ENCODE results near the gene GALE.
"Not testable (repeated sequence)": the region's sequence is repeated elsewhere in the genome, so short reads cannot be mapped to it uniquely, and the experiment has no call there.

Gene GALE

GRCh38 chr1:23800400-23801337 is at the start of gene GALE:
TSS of gene GALE (minus strand) at chr1:23800754. CDS start at chr1:23799007, 1,747 bp downstream.
- DNase-seq (ENCODE audit: low read depth in 3 of 3) = peak; percentile 95 to 99 (median 98)

- DNase-seq (ENCODE audit: low read depth in 3 of 3) = no peak
Measured at GRCh38 chr1:23848673-23849616, 48.4 kb upstream of the GALE start.

GRCh38 chr1:23847482-23848095 is 47.0 kb upstream of the GALE start:
- not testable (repeated sequence) for DNase-seq (ENCODE audit: low read depth in 3 of 3)

GRCh38 chr1:23845163-23845562 is 44.6 kb upstream of the GALE start:
- DNase-seq (ENCODE audit: low read depth in 3 of 3) = no peak

GRCh38 chr1:23843644-23844043 is 43.1 kb upstream of the GALE start:
- no peak for DNase-seq (ENCODE audit: low read depth in 3 of 3)

- DNase-seq (ENCODE audit: low read depth in 3 of 3) = peak; percentile 54 to 72 (median 55)
Measured at GRCh38 chr1:23838401-23838866, 37.9 kb upstream of the GALE start.

- DNase-seq (ENCODE audit: low read depth in 3 of 3) = no peak
Measured at GRCh38 chr1:23837908-23838307, 37.4 kb upstream of the GALE start.

GRCh38 chr1:23836037-23836436 is 35.5 kb upstream of the GALE start:
- no peak for DNase-seq (ENCODE audit: low read depth in 3 of 3)

GRCh38 chr1:23834156-23834555 is 33.6 kb upstream of the GALE start:
- not testable (repeated sequence) for DNase-seq (ENCODE audit: low read depth in 3 of 3)

- DNase-seq (ENCODE audit: low read depth in 3 of 3) = no peak
Measured at GRCh38 chr1:23827717-23828116, 27.2 kb upstream of the GALE start.

- DNase-seq (ENCODE audit: low read depth in 3 of 3) = not testable (repeated sequence)
Measured at GRCh38 chr1:23826590-23826989, 26.0 kb upstream of the GALE start.

- DNase-seq (ENCODE audit: low read depth in 3 of 3) = no peak
Measured at GRCh38 chr1:23825762-23826522, 25.4 kb upstream of the GALE start.

GRCh38 chr1:23825076-23825761 is 24.7 kb upstream of the GALE start, which contains the start of gene HMGCL:
TSS of gene HMGCL (minus strand) at chr1:23825429. CDS start at chr1:23825415, 14 bp downstream.
- DNase-seq (ENCODE audit: low read depth in 3 of 3) = peak; percentile 77 to 89 (median 80)

- no peak for DNase-seq (ENCODE audit: low read depth in 3 of 3)
Measured at GRCh38 chr1:23824711-23825075, 24.1 kb upstream of the GALE start.

GRCh38 chr1:23823767-23824166 is 23.2 kb upstream of the GALE start:
- DNase-seq (ENCODE audit: low read depth in 3 of 3) = no peak

- DNase-seq (ENCODE audit: low read depth in 3 of 3) = no peak
Measured at GRCh38 chr1:23817633-23818032, 17.1 kb upstream of the GALE start.

GRCh38 chr1:23816906-23817305 is 16.4 kb upstream of the GALE start:
- no peak for DNase-seq (ENCODE audit: low read depth in 3 of 3)

- no peak for DNase-seq (ENCODE audit: low read depth in 3 of 3)
Measured at GRCh38 chr1:23816361-23816760, 15.8 kb upstream of the GALE start.

GRCh38 chr1:23814016-23814415 is 13.5 kb upstream of the GALE start:
- no peak for DNase-seq (ENCODE audit: low read depth in 3 of 3)

- peak in 1 of 3 experiments; percentile 46 for DNase-seq (ENCODE audit: low read depth in 3 of 3)
Measured at GRCh38 chr1:23810818-23811540, 10.4 kb upstream of the GALE start.
